ENCODE measurements around the gene XPO4. TPM values are rescaled to one million over a fixed set of nuclear protein-coding genes. Genes with fewer than 3 reads are reported as not detected.

XPO4 gene
- total and polyA plus RNA-seq, 2 donors (not counting 1 experiment from before 2014, with no cell fraction given): 10.5 to 17.2 TPM

DNA sequence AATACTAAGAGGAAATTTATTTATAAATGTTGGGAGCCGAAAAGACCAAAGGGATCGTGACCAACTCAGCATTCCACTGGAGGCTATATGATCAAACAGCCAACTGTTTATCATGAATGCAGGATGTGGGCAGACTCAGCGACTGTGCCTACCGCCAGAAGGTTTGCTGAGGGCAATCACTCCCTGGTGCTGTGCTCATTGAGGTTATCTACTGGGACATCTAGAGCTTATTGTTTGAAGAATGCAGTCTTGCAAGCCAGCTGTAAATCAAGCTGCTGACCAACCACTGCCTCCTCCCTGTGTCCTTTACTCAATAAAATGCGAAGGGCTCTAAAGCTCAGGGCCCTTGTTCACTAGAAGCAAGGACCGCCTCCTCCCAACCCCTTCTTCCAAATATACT lies 8.5 kb upstream of the XPO4 start:
- Histone ChIP-seq H3K4me1 (ENCODE audit: control insufficient read depth, extremely low read depth, insufficient read depth, low read length) (no peaks in the 10 kb centered on the region), H3K27ac (ENCODE audit: insufficient read depth, low read length) (no peak overlapping the region), H3K9ac (ENCODE audit: insufficient read depth, low read length) (no peak overlapping the region), H3K27me3 (ENCODE audit: control insufficient read depth, insufficient read depth, low read length) (no peaks in the 10 kb centered on the region), H3K79me2 (ENCODE audit: control insufficient read depth, insufficient read depth, low read length) (no peaks in the 10 kb centered on the region), H2AFZ (ENCODE audit: low read length) (no peak overlapping the region), H4K20me1 (ENCODE audit: control insufficient read depth, extremely low read depth, insufficient read depth, low read length) (no peaks in the 10 kb centered on the region), H3K9me3 (ENCODE audit: control insufficient read depth, insufficient read depth, low read depth, low read length) (no peaks in the 10 kb centered on the region), H3K4me2 (ENCODE audit: extremely low read depth, insufficient read depth, low read length) (no peak overlapping the region), H3K4me3 (replicated peaks in 1 of 4; ENCODE audit: control extremely low read depth in 1 of 4, insufficient read depth in 1 of 4, low read depth in 3 of 4, low read length in 4 of 4) (no peak overlapping the region), H3K36me3 (ENCODE audit: control insufficient read depth, insufficient read depth, low read length) (no peaks in the 10 kb centered on the region)
- DNase-seq (ENCODE audit: low read depth in 2 of 2): no peak
- TF ChIP-seq, protein P1, sequence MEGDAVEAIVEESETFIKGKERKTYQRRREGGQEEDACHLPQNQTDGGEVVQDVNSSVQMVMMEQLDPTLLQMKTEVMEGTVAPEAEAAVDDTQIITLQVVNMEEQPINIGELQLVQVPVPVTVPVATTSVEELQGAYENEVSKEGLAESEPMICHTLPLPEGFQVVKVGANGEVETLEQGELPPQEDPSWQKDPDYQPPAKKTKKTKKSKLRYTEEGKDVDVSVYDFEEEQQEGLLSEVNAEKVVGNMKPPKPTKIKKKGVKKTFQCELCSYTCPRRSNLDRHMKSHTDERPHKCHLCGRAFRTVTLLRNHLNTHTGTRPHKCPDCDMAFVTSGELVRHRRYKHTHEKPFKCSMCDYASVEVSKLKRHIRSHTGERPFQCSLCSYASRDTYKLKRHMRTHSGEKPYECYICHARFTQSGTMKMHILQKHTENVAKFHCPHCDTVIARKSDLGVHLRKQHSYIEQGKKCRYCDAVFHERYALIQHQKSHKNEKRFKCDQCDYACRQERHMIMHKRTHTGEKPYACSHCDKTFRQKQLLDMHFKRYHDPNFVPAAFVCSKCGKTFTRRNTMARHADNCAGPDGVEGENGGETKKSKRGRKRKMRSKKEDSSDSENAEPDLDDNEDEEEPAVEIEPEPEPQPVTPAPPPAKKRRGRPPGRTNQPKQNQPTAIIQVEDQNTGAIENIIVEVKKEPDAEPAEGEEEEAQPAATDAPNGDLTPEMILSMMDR (conservative IDR thresholded peaks at IDR 0.05 in 1 of 2, IDR thresholded peaks at IDR 0.05 in 1 of 2; ENCODE audit: low read depth in 1 of 2, low read length in 2 of 2): no peak
- no peak for TF ChIP-seq EZH2 (IDR thresholded peaks at IDR 0.05; ENCODE audit: low read length, missing control alignments)

- Histone ChIP-seq H3K36me3 (ENCODE audit: control insufficient read depth, insufficient read depth, low read length) (no peaks in the 10 kb centered on the region), H3K9ac (ENCODE audit: insufficient read depth, low read length) (no peak overlapping the region)
- DNase-seq (ENCODE audit: low read depth in 2 of 2): no peak
These were observed 6.4 kb upstream of the XPO4 start for GRCh38 chr13:20908714-20909497.

GRCh38 chr13:20904908-20905307 lies 2.4 kb upstream of the XPO4 start:
- Histone ChIP-seq H4K20me1 (ENCODE audit: control insufficient read depth, extremely low read depth, insufficient read depth, low read length) (no peaks in the 10 kb centered on the region), H3K27me3 (ENCODE audit: control insufficient read depth, insufficient read depth, low read length) (no peaks in the 10 kb centered on the region), H3K4me3 (replicated peaks in 1 of 4; ENCODE audit: control extremely low read depth in 1 of 4, insufficient read depth in 1 of 4, low read depth in 3 of 4, low read length in 4 of 4) (no peak overlapping the region), H3K36me3 (ENCODE audit: control insufficient read depth, insufficient read depth, low read length) (no peaks in the 10 kb centered on the region), H3K9ac (ENCODE audit: insufficient read depth, low read length) (no peak overlapping the region), H3K27ac (ENCODE audit: insufficient read depth, low read length) (no peak overlapping the region), H3K4me2 (ENCODE audit: extremely low read depth, insufficient read depth, low read length) (no peak overlapping the region), H3K79me2 (ENCODE audit: control insufficient read depth, insufficient read depth, low read length) (peaks cover 24% of the 10 kb centered on the region), H2AFZ (ENCODE audit: low read length) (no peak overlapping the region), H3K9me3 (ENCODE audit: control insufficient read depth, insufficient read depth, low read depth, low read length) (no peaks in the 10 kb centered on the region), H3K4me1 (ENCODE audit: control insufficient read depth, extremely low read depth, insufficient read depth, low read length) (peaks cover 2% of the 10 kb centered on the region)
- no peak for DNase-seq (ENCODE audit: low read depth in 2 of 2)
- TF ChIP-seq, protein P1 (conservative IDR thresholded peaks at IDR 0.05 in 1 of 2, IDR thresholded peaks at IDR 0.05 in 1 of 2; ENCODE audit: low read depth in 1 of 2, low read length in 2 of 2): no peak
- TF ChIP-seq EZH2 (IDR thresholded peaks at IDR 0.05; ENCODE audit: low read length, missing control alignments): no peak

More at GRCh38 chr13:20908714-20909497, 6.4 kb upstream of the XPO4 start:
- Histone ChIP-seq H2AFZ (ENCODE audit: low read length) (no peak overlapping the region), H3K4me2 (ENCODE audit: extremely low read depth, insufficient read depth, low read length) (no peak overlapping the region), H3K4me3 (replicated peaks in 1 of 4; ENCODE audit: control extremely low read depth in 1 of 4, insufficient read depth in 1 of 4, low read depth in 3 of 4, low read length in 4 of 4) (no peak overlapping the region), H3K27me3 (ENCODE audit: control insufficient read depth, insufficient read depth, low read length) (no peaks in the 10 kb centered on the region), H4K20me1 (ENCODE audit: control insufficient read depth, extremely low read depth, insufficient read depth, low read length) (no peaks in the 10 kb centered on the region), H3K27ac (ENCODE audit: insufficient read depth, low read length) (no peak overlapping the region), H3K9me3 (ENCODE audit: control insufficient read depth, insufficient read depth, low read depth, low read length) (no peaks in the 10 kb centered on the region), H3K79me2 (ENCODE audit: control insufficient read depth, insufficient read depth, low read length) (no peaks in the 10 kb centered on the region), H3K4me1 (ENCODE audit: control insufficient read depth, extremely low read depth, insufficient read depth, low read length) (no peaks in the 10 kb centered on the region)
- TF ChIP-seq EZH2 (IDR thresholded peaks at IDR 0.05; ENCODE audit: low read length, missing control alignments): no peak
- TF ChIP-seq, protein P1 (conservative IDR thresholded peaks at IDR 0.05 in 1 of 2, IDR thresholded peaks at IDR 0.05 in 1 of 2; ENCODE audit: low read depth in 1 of 2, low read length in 2 of 2): no peak
